Esophagus squamous epithelium (tissue), 5 donors: ENCODE results near the gene ARHGAP26. TPM values are rescaled to one million over a fixed set of nuclear protein-coding genes. Genes with fewer than 3 reads are reported as not detected.
A peak's percentile ranks its signal among the peaks of the same experiment; 100 is the strongest.
"Not testable (repeated sequence)": the region's sequence is repeated elsewhere in the genome, so short reads cannot be mapped to it uniquely, and the experiment has no call there.

Experiments used
- DNase-seq: peaks from one replicate; lab custom pipeline; 2025; lab: John Stamatoyannopoulos, UW
- H3K27ac ChIP-seq, 4 donors: fragments of 200-600 bp; sonication (generic); one replicate each; pipeline ENCODE4 v1.5.1; 2016 to 2019; ENCODE audit warnings: mild to moderate bottlenecking in 1 of 4
- H3K27me3 ChIP-seq, 4 donors: fragments of 200-600 bp; sonication (generic); 1 replicate in 3 of 4; 2 replicates in 1 of 4; pipeline versions ENCODE4 v1.5.1 to v1.6.0; 2017 to 2021; ENCODE audit warnings: antibody characterized with exemption in 1 of 4
- H3K36me3 ChIP-seq, 3 donors: fragments of 200-600 bp; sonication (generic); one replicate each; pipeline ENCODE4 v1.5.1; 2016 to 2019
- H3K4me1 ChIP-seq, 3 donors: fragments of 200-600 bp; sonication (generic); one replicate each; pipeline ENCODE4 v1.5.1; 2017 to 2019
- H3K4me3 ChIP-seq, 4 donors: fragments of 200-600 bp; sonication (generic); 1 replicate in 3 of 4; 2 replicates in 1 of 4; pipeline ENCODE4 v1.5.1; 2016 to 2019; ENCODE audit warnings: mild to moderate bottlenecking in 2 of 4, moderate library complexity in 1 of 4
- H3K9me3 ChIP-seq, 3 donors: fragments of 200-600 bp; sonication (generic); one replicate each; pipeline ENCODE4 v1.5.1; 2016 to 2019
- CTCF ChIP-seq, 6 experiments: fragments of 450-650 bp in 4 of 6; fragments of 200-600 bp in 2 of 6; sonication (generic) in 2 of 6; IDR thresholded peaks; one replicate each; pipeline ENCODE4 v1.5.1; 2016 to 2019; ENCODE audit warnings: antibody characterized with exemption in 6 of 6, mild to moderate bottlenecking in 4 of 6, moderate library complexity in 4 of 6
- POLR2A ChIP-seq, 4 donors: fragments of 450-650 bp; IDR thresholded peaks; one replicate each; pipeline ENCODE4 v1.6.1; 2017; ENCODE audit warnings: antibody characterized with exemption in 4 of 4, mild to moderate bottlenecking in 4 of 4, moderate library complexity in 3 of 4
- WGBS, 2 donors: methylation state at CpG; one replicate each; pipeline ENCODE4 v1.1.5; 2018; 5-methylcytosine and 5-hydroxymethylcytosine counted together
- intact Hi-C: fragments of 100-400 bp; cut with DNase I; formaldehyde crosslinking; loops from one replicate; pipeline ENCODE4 v1.15.0; 2022
- total RNA-seq, 4 donors: library from RNA; depleted of rRNA; stranded (reverse); fragments of >200 nt; gene quantifications; one replicate each; pipeline ENCODE4 v1.1.0, GENCODE V29; 2016
- donor health status: DM: yes; HTN: yes; CAD: no.

The ARHGAP26 gene
- total RNA-seq, 4 donors from 2014 or later: 4.4 to 18.7 (median 15.4) TPM

DNA sequence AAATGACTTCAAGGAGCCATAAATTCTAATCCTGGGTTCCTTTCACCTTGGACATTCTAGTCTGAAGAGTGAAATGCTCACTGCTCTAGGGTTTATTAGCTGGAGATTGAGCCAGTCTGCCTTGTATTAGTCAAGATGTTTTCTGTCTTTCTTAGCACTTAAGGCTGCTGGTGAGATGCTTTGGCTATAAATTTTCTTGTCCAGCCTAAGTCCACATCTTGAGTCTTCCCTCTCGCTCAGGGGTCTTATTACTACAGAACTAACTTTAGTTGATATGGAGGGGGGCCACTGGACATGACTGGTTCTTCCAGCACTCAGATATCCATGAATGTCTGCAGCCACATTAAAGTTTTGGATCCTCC lies 316.4 kb downstream of the ARHGAP26 start:
- Histone ChIP-seq H3K36me3 (no peaks in the 10 kb centered on the region), H3K27ac (no peak overlapping the region), H3K4me1 (peaks cover 0 to 11% (median 0%) of the 10 kb centered on the region in 3 donors), H3K9me3 (no peaks in the 10 kb centered on the region), H3K4me3 (no peak overlapping the region), H3K27me3 (no peaks in the 10 kb centered on the region)
- intact Hi-C loops: no loop called here
- whole genome bisulfite sequencing, 2 donors: 90 to 93% methylated on average over 1 of the region's 1 CpG
- no peak for DNase-seq
- TF ChIP-seq POLR2A (IDR thresholded peaks at IDR 0.05) (no peak), CTCF (IDR thresholded peaks at IDR 0.05) (no peak)

DNA sequence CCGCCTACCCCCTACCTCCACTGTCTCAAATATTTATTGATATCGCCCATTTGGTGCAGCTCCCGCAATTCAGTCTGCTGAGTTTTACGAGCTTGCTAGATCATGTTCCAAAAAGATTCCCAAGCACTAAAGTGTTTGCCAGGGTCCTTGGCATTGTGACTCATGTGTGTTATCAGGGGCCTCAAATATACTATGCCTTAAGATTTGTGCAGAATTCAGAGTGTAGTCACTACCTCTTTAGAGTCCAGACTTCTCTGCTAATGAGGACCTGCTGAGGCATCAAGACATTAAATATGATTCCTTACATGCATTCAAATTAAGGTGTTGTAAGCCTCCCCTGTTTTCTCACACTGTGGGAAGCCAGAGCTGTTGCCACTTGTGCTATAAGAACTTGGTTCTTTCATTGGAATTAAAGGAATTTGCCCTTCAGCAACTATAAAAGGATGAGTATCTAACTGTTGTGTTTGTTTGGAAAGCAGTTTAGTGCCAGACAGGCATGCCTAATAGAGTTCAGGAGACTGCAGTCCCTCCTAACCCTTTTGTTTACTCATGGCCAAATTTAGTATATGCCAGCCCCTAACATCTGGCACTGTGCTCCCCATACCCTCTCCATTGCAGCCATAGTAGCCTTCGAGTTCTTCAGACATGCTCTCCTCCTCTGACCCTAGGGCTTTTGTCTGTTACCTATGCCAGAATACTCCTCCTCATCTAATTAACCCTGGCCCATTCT lies 316.9 kb downstream of the ARHGAP26 start:
- Histone ChIP-seq H3K9me3 (no peaks in the 10 kb centered on the region), H3K27me3 (no peaks in the 10 kb centered on the region), H3K4me1 (peaks cover 0 to 11% (median 0%) of the 10 kb centered on the region in 3 donors), H3K27ac (no peak overlapping the region), H3K4me3 (no peak overlapping the region), H3K36me3 (no peaks in the 10 kb centered on the region)
- no peak for DNase-seq
- intact Hi-C loops: no loop called here
- 45 to 52% methylated on average over 5 of the region's 5 CpGs for WGBS, 2 donors
- TF ChIP-seq CTCF (IDR thresholded peaks at IDR 0.05) (no peak), POLR2A (IDR thresholded peaks at IDR 0.05) (no peak)

- H3K27me3 ChIP-seq, H3K27ac ChIP-seq, DNase-seq, H3K9me3 ChIP-seq, H3K36me3 ChIP-seq, intact Hi-C loops, H3K4me3 ChIP-seq: not testable (repeated sequence)
- peaks cover 0 to 11% (median 0%) of the 10 kb centered on the region in 3 donors for H3K4me1 ChIP-seq
- WGBS, 2 donors: 69 to 79% methylated on average over 11 of the region's 11 CpGs
Observed at GRCh38 chr5:143088702-143089101, 318.5 kb downstream of the ARHGAP26 start.

- H3K36me3 ChIP-seq, intact Hi-C loops, H3K4me3 ChIP-seq, DNase-seq, H3K9me3 ChIP-seq, H3K27ac ChIP-seq, H3K27me3 ChIP-seq: not testable (repeated sequence)
- peaks cover 0 to 11% (median 0%) of the 10 kb centered on the region in 3 donors for H3K4me1 ChIP-seq
- 93 to 97% methylated on average over 9 to 10 of the region's 10 CpGs for WGBS, 2 donors
Observed at GRCh38 chr5:143090044-143090443, 319.9 kb downstream of the ARHGAP26 start.

- DNase-seq, intact Hi-C loops, H3K27me3 ChIP-seq, H3K4me1 ChIP-seq, H3K4me3 ChIP-seq, H3K36me3 ChIP-seq, H3K27ac ChIP-seq, H3K9me3 ChIP-seq: not testable (repeated sequence)
- 85 to 92% methylated on average over 8 of the region's 8 CpGs for WGBS, 2 donors
Observed at GRCh38 chr5:143092711-143093451, 322.7 kb downstream of the ARHGAP26 start.

- WGBS, 2 donors: 56 to 71% methylated on average over 4 to 5 of the region's 5 CpGs
- TF ChIP-seq CTCF (IDR thresholded peaks at IDR 0.05) (no peak), POLR2A (IDR thresholded peaks at IDR 0.05) (no peak)
- no peaks in the 10 kb centered on the region for H3K36me3 ChIP-seq
- H3K9me3 ChIP-seq: no peaks in the 10 kb centered on the region
- intact Hi-C loops: no loop called here
- no peak for DNase-seq
- peak overlapping the region in 1 of 4 donors; percentile 17 for H3K27ac ChIP-seq
- no peaks in the 10 kb centered on the region for H3K27me3 ChIP-seq
- H3K4me1 ChIP-seq: no peaks in the 10 kb centered on the region
- H3K4me3 ChIP-seq: peak overlapping the region in 3 of 4 donors; percentile 16 to 25 (median 23)
Observed at GRCh38 chr5:143093452-143094086, 323.4 kb downstream of the ARHGAP26 start.
